Activated T-helper 9 cell treated with anti-CD3 and anti-CD28 coated beads, Interleukin-2, amount 50 U/mL, for 16 hours (primary cell): ENCODE results near the gene RUNX1.

Source experiments
- DNase-seq: peaks from one replicate; pipeline ENCODE4 v3.0.0-alpha.2; 2020; ENCODE audit warnings: low read depth

RUNX1 gene

GRCh38 chr21:34825101-34825500 lies 224.0 kb downstream of the RUNX1 start:
- DNase-seq: no peak

GRCh38 chr21:34824314-34824713 lies 224.8 kb downstream of the RUNX1 start:
- no peak for DNase-seq

- no peak for DNase-seq
These were observed 226.2 kb downstream of the RUNX1 start for GRCh38 chr21:34822942-34823341.

GRCh38 chr21:34822168-34822567 lies 226.9 kb downstream of the RUNX1 start:
- DNase-seq: no peak

GRCh38 chr21:34821717-34822116 lies 227.4 kb downstream of the RUNX1 start:
- no peak for DNase-seq

- no peak for DNase-seq
These were observed 229.1 kb downstream of the RUNX1 start for GRCh38 chr21:34820051-34820450.

- no peak for DNase-seq
These were observed 229.6 kb downstream of the RUNX1 start for GRCh38 chr21:34819357-34819999.

- DNase-seq: no peak
These were observed 230.4 kb downstream of the RUNX1 start for GRCh38 chr21:34818662-34819158.

GRCh38 chr21:34817821-34818661 lies 231.1 kb downstream of the RUNX1 start:
- DNase-seq: no peak

- no peak for DNase-seq
These were observed 233.0 kb downstream of the RUNX1 start for GRCh38 chr21:34815831-34816705.

GRCh38 chr21:34814529-34814951 lies 234.6 kb downstream of the RUNX1 start:
- no peak for DNase-seq

- DNase-seq: no peak
These were observed 235.7 kb downstream of the RUNX1 start for GRCh38 chr21:34813266-34813894.

- DNase-seq: no peak
These were observed 236.4 kb downstream of the RUNX1 start for GRCh38 chr21:34812504-34813265.

- no peak for DNase-seq
These were observed 237.7 kb downstream of the RUNX1 start for GRCh38 chr21:34811368-34811767.

GRCh38 chr21:34810786-34811185 lies 238.3 kb downstream of the RUNX1 start:
- DNase-seq: no peak

GRCh38 chr21:34809822-34810221 lies 239.3 kb downstream of the RUNX1 start:
- no peak for DNase-seq

GRCh38 chr21:34808569-34809204 lies 240.4 kb downstream of the RUNX1 start:
- no peak for DNase-seq

GRCh38 chr21:34807881-34808568 lies 241.1 kb downstream of the RUNX1 start:
- peak; percentile 56 for DNase-seq

GRCh38 chr21:34807146-34807880 lies 241.8 kb downstream of the RUNX1 start:
- DNase-seq: peak; percentile 56
